ENCODE results near the gene DYNLRB1. TPM values are rescaled to one million over a fixed set of nuclear protein-coding genes. Genes with fewer than 3 reads are reported as not detected.

Gene DYNLRB1
- total RNA-seq, 4 donors from 2014 or later = 119 to 231 (median 210) TPM

- intact Hi-C loops (cut with DNase I) = loop anchor here (10.0 kb wide), 1 partner anchor 216 kb away; no protein-coding TSS in a partner anchor
- Histone ChIP-seq H3K4me1 (peaks cover 16 to 37% of the 10 kb centered on the region in 2 donors), H3K4me3 (replicated peaks in 1 of 3) (no peak overlapping the region), H3K9me3 (no peaks in the 10 kb centered on the region), H3K27ac (no peak overlapping the region), H3K36me3 (peaks cover 41 to 54% of the 10 kb centered on the region in 2 donors), H3K27me3 (no peaks in the 10 kb centered on the region)
- 88 to 89% methylated on average over 5 of the region's 5 CpGs for WGBS, 2 donors
- TF ChIP-seq CTCF (IDR thresholded peaks at IDR 0.05) = no peak
- TF ChIP-seq POLR2A (IDR thresholded peaks at IDR 0.05) = no peak
- no peak for DNase-seq
These were observed 14.1 kb downstream of the DYNLRB1 start for GRCh38 chr20:34530342-34530741.

GRCh38 chr20:34531608-34532265 is 15.5 kb downstream of the DYNLRB1 start:
- no peaks in the 10 kb centered on the region for H3K9me3 ChIP-seq
- H3K36me3 ChIP-seq = peaks cover 49 to 65% of the 10 kb centered on the region in 2 donors
- no peak overlapping the region for H3K27ac ChIP-seq
- no peak for DNase-seq
- intact Hi-C loops (cut with DNase I) = loop anchor here (10.0 kb wide), 1 partner anchor 217 kb away; no protein-coding TSS in a partner anchor
- 77 to 93% methylated on average over 8 of the region's 8 CpGs for WGBS, 2 donors
- no peaks in the 10 kb centered on the region for H3K27me3 ChIP-seq
- peaks cover 9 to 24% of the 10 kb centered on the region in 2 donors for H3K4me1 ChIP-seq
- TF ChIP-seq CTCF (IDR thresholded peaks at IDR 0.05) (no peak), POLR2A (IDR thresholded peaks at IDR 0.05) (no peak)
- H3K4me3 ChIP-seq (replicated peaks in 1 of 3) = no peak overlapping the region

GRCh38 chr20:34532320-34532719 is 16.1 kb downstream of the DYNLRB1 start:
- WGBS, 2 donors = 82 to 88% methylated on average over 8 of the region's 8 CpGs

GRCh38 chr20:34532756-34533155 is 16.5 kb downstream of the DYNLRB1 start:
- H3K4me3 ChIP-seq (replicated peaks in 1 of 3) = no peak overlapping the region
- TF ChIP-seq POLR2A (IDR thresholded peaks at IDR 0.05) (no peak), CTCF (IDR thresholded peaks at IDR 0.05) (no peak)
- DNase-seq = no peak
- peaks cover 48 to 61% of the 10 kb centered on the region in 2 donors for H3K36me3 ChIP-seq
- no peaks in the 10 kb centered on the region for H3K9me3 ChIP-seq
- H3K4me1 ChIP-seq = peaks cover 9 to 19% of the 10 kb centered on the region in 2 donors
- no peak overlapping the region for H3K27ac ChIP-seq
- 91 to 93% methylated on average over 6 to 7 of the region's 7 CpGs for WGBS, 2 donors
- intact Hi-C loops (cut with DNase I) = loop anchor here (10.0 kb wide), 1 partner anchor 218 kb away; no protein-coding TSS in a partner anchor
- H3K27me3 ChIP-seq = no peaks in the 10 kb centered on the region

More at GRCh38 chr20:34532320-34532719, 16.1 kb downstream of the DYNLRB1 start:
- intact Hi-C loops (cut with DNase I) = loop anchor here (10.0 kb wide), 1 partner anchor 218 kb away; no protein-coding TSS in a partner anchor
- H3K4me3 ChIP-seq (replicated peaks in 1 of 3) = no peak overlapping the region
- DNase-seq = no peak
- peaks cover 9 to 19% of the 10 kb centered on the region in 2 donors for H3K4me1 ChIP-seq
- no peak overlapping the region for H3K27ac ChIP-seq
- peaks cover 49 to 65% of the 10 kb centered on the region in 2 donors for H3K36me3 ChIP-seq
- H3K9me3 ChIP-seq = no peaks in the 10 kb centered on the region
- TF ChIP-seq POLR2A (IDR thresholded peaks at IDR 0.05) (no peak), CTCF (IDR thresholded peaks at IDR 0.05) (no peak)
- no peaks in the 10 kb centered on the region for H3K27me3 ChIP-seq

All from thyroid gland (tissue), 4 donors.